ENCODE data around the gene SLC7A9.
A peak's percentile ranks its signal among the peaks of the same experiment; 100 is the strongest.
"Not testable (repeated sequence)": the region's sequence is repeated elsewhere in the genome, so short reads cannot be mapped to it uniquely, and the experiment has no call there.

SLC7A9 gene

DNA sequence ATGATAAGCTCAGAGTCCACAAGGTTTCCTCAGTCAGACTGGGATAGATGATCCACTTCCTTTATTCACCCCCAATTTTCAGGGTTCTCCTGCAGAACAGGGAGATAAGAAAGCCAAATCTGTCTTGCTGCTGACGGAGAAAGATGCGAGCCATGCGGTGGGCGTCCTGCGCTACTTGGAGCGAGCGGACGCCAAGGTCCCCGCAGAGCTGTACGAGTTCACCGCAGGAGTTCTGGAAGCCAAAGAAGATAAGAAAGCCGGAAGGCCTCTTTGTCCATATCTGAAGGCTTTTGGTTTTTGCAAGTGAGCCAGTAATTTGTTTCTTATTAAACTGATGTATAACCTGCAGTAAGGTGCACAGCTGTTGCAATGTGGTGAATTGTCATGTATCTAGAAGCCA is 66.7 kb downstream of the SLC7A9 start:
- Histone ChIP-seq H2AFZ (no peak overlapping the region), H3K27me3 (ENCODE audit: control insufficient read depth, insufficient read depth, low read length) (no peaks in the 10 kb centered on the region), H3K79me2 (no peaks in the 10 kb centered on the region), H3K9ac (no peak overlapping the region), H3K4me1 (peaks cover 3% of the 10 kb centered on the region), H3K36me3 (ENCODE audit: control insufficient read depth, insufficient read depth, low read length) (no peaks in the 10 kb centered on the region), H3K27ac (no peak overlapping the region), H3K9me3 (ENCODE audit: control insufficient read depth, low read length) (no peaks in the 10 kb centered on the region), H3K4me3 (ENCODE audit: low read depth, low read length) (no peak overlapping the region), H3K4me2 (ENCODE audit: low read length) (no peak overlapping the region)
- TF ChIP-seq, protein P1, sequence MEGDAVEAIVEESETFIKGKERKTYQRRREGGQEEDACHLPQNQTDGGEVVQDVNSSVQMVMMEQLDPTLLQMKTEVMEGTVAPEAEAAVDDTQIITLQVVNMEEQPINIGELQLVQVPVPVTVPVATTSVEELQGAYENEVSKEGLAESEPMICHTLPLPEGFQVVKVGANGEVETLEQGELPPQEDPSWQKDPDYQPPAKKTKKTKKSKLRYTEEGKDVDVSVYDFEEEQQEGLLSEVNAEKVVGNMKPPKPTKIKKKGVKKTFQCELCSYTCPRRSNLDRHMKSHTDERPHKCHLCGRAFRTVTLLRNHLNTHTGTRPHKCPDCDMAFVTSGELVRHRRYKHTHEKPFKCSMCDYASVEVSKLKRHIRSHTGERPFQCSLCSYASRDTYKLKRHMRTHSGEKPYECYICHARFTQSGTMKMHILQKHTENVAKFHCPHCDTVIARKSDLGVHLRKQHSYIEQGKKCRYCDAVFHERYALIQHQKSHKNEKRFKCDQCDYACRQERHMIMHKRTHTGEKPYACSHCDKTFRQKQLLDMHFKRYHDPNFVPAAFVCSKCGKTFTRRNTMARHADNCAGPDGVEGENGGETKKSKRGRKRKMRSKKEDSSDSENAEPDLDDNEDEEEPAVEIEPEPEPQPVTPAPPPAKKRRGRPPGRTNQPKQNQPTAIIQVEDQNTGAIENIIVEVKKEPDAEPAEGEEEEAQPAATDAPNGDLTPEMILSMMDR (IDR thresholded peaks at IDR 0.05), result no peak

DNA sequence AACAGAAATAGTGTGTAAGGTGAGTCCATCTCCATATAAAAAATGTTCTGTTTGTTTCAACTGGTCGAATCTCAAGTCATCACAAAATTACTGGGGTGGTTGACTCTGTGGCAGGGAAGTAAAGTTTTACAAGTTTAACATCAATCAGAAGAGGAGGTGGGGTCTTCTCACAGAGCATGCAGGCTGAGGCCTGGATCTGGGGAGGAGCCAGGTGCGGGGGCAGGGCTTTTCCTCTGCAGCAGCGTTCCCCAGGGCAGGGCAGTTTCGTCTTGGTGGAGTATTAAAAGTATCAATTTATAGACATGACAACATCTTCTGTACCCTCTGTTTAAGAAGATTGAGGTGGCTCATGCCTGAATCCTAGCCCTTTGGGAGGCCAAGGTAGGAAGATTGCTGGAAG is 68.8 kb downstream of the SLC7A9 start:
- no peak overlapping the region for H3K4me3 ChIP-seq (ENCODE audit: low read depth, low read length)
- H3K4me1 ChIP-seq, result peaks cover 3% of the 10 kb centered on the region
- H3K79me2 ChIP-seq, result no peaks in the 10 kb centered on the region
- H3K27ac ChIP-seq, result no peak overlapping the region
- no peaks in the 10 kb centered on the region for H3K9me3 ChIP-seq (ENCODE audit: control insufficient read depth, low read length)
- no peak overlapping the region for H3K4me2 ChIP-seq (ENCODE audit: low read length)
- no peaks in the 10 kb centered on the region for H3K27me3 ChIP-seq (ENCODE audit: control insufficient read depth, insufficient read depth, low read length)
- H3K9ac ChIP-seq, result no peak overlapping the region
- H3K36me3 ChIP-seq (ENCODE audit: control insufficient read depth, insufficient read depth, low read length), result no peaks in the 10 kb centered on the region
- TF ChIP-seq, protein P1 (IDR thresholded peaks at IDR 0.05), result no peak
- no peak overlapping the region for H2AFZ ChIP-seq

DNA sequence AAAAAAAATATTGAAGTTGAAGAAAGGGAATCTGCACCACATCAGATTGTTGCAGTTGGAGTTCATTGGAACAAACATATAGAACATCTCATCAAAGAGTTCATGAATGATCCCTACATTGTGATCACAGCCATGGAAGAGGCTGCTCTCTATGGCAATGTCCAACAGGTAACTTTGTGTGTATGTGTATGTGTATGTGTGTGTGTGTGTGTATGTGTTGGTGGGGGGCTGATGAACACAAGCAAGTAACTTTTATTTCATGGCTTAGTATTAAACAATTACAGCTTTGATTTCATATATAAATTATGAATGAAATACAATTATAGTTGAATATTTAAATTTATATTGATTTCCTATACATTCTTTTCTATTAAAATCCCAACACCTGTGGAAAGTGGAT is 69.4 kb downstream of the SLC7A9 start:
- Histone ChIP-seq H2AFZ (no peak overlapping the region), H3K9me3 (ENCODE audit: control insufficient read depth, low read length) (no peaks in the 10 kb centered on the region), H3K4me3 (ENCODE audit: low read depth, low read length) (no peak overlapping the region), H3K9ac (no peak overlapping the region), H3K4me1 (peaks cover 3% of the 10 kb centered on the region), H3K79me2 (no peaks in the 10 kb centered on the region), H3K36me3 (ENCODE audit: control insufficient read depth, insufficient read depth, low read length) (no peaks in the 10 kb centered on the region), H3K27me3 (ENCODE audit: control insufficient read depth, insufficient read depth, low read length) (no peaks in the 10 kb centered on the region), H3K27ac (no peak overlapping the region), H3K4me2 (ENCODE audit: low read length) (no peak overlapping the region)
- TF ChIP-seq, protein P1 (IDR thresholded peaks at IDR 0.05), result no peak

DNA sequence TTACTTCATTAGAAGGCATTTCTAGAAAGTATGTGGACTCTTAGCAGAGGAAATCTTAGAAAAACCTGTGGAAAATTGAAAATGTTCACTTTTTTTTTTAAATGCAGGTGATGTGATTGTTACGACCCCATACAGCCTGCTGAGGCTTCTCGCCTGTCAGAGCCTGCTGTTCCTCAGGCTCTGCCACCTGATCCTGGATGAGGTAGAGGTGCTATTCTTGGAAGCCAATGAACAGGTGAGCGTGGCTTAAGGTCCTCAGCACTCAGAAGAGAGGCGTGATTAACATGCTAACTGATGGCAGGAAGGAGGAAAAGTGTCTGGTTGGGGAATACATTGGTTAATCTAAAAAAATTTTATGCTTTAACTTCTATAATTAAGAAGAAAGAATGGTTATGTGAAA is 71.4 kb downstream of the SLC7A9 start:
- Histone ChIP-seq H3K4me3 (ENCODE audit: low read depth, low read length) (no peak overlapping the region), H3K27me3 (ENCODE audit: control insufficient read depth, insufficient read depth, low read length) (no peaks in the 10 kb centered on the region), H3K4me1 (peaks cover 3% of the 10 kb centered on the region), H2AFZ (peak overlapping the region; percentile 12), H3K9ac (no peak overlapping the region), H3K27ac (no peak overlapping the region), H3K79me2 (no peaks in the 10 kb centered on the region), H3K4me2 (ENCODE audit: low read length) (no peak overlapping the region), H3K36me3 (ENCODE audit: control insufficient read depth, insufficient read depth, low read length) (no peaks in the 10 kb centered on the region), H3K9me3 (ENCODE audit: control insufficient read depth, low read length) (no peaks in the 10 kb centered on the region)
- TF ChIP-seq, protein P1 (IDR thresholded peaks at IDR 0.05), result no peak

DNA sequence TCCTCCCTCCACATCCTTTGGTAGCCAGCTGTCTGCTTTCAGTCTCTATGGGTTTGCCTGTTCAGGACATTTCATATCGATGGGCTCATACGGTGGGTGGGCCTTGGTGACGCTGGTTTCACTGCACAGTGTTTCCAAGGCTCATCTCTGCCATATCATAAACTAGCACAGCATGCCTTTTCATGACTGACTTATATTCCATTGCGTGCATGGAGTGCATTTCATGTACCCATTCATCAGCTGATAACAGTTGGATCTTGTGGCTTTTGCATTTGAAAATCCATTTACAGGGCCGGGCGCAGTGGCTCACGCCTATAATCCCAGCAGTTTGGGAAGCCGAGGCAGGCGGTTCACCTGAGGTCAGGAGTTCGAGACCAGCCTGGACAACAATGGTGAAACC is 80.1 kb downstream of the SLC7A9 start:
- Histone ChIP-seq H3K27ac (no peak overlapping the region), H3K27me3 (ENCODE audit: control insufficient read depth, insufficient read depth, low read length) (no peaks in the 10 kb centered on the region), H3K4me2 (ENCODE audit: low read length) (no peak overlapping the region), H2AFZ (no peak overlapping the region), H3K4me1 (no peaks in the 10 kb centered on the region), H3K4me3 (ENCODE audit: low read depth, low read length) (no peak overlapping the region), H3K36me3 (ENCODE audit: control insufficient read depth, insufficient read depth, low read length) (no peaks in the 10 kb centered on the region), H3K79me2 (no peaks in the 10 kb centered on the region), H3K9ac (no peak overlapping the region), H3K9me3 (ENCODE audit: control insufficient read depth, low read length) (no peaks in the 10 kb centered on the region)
- TF ChIP-seq, protein P1 (IDR thresholded peaks at IDR 0.05), result no peak

DNA sequence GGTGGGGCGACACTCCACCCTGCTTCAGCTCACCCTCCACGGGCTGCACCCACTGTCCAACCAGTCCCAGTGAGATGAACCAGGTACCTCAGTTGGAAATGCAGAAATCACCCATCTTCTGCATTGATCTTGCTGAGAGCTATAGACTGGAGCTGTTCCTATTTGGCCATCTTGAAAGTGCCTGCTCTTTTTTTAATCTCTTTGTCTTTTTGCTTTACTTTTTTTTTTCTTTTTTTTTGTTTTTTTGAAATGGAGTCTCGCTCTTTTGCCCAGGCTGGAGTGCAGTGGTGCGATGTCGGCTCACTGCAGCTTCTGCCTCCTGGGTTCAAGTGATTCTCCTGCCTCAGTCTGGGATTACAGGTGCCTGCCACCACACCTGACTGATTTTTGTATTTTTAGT is 81.7 kb downstream of the SLC7A9 start:
- H3K27me3 ChIP-seq (ENCODE audit: control insufficient read depth, insufficient read depth, low read length); H3K4me2 ChIP-seq (ENCODE audit: low read length); H3K4me3 ChIP-seq (ENCODE audit: low read depth, low read length); H3K4me1 ChIP-seq; H3K36me3 ChIP-seq (ENCODE audit: control insufficient read depth, insufficient read depth, low read length); H3K79me2 ChIP-seq; H3K9me3 ChIP-seq (ENCODE audit: control insufficient read depth, low read length); H3K27ac ChIP-seq; H3K9ac ChIP-seq: not testable (repeated sequence)
- H2AFZ ChIP-seq, result peak overlapping the region; percentile 71

DNA sequence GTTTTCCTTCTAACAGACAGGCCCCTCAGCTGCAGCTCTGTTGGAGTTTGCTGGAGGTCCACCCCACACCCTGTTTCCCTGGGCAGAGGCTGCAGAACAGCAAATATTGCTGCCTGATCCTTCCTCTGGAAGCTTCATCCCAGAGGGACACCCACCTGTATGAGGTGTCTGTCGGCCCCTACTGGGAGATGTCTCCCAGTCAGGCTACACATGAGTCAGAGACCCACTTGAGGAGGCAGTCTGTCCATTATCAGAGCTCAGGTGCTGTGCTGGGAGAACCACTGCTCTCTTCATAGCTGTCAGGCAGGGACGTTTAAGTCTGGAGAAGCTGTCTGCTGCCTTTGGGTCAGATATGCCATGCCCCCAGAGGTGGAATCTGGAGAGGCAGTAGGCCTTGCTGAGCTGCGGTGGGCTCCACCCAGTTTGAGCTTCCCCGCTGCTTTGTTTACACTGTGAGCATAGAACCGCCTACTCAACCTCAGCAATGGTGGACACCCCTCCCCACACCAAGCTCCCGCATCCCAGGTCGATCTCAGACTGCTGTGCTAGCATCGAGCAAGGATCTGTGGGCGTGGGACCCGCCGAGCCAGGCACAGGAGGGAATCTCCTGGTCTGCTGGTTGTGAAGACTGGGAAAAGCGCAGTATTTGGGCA is 82.3 kb downstream of the SLC7A9 start:
- not testable (repeated sequence) for H3K4me3 ChIP-seq (ENCODE audit: low read depth, low read length)

More for the DNA sequence above, 82.3 kb downstream of the SLC7A9 start:
- H2AFZ ChIP-seq, result peak overlapping the region; percentile 71
- H3K9me3 ChIP-seq (ENCODE audit: control insufficient read depth, low read length); H3K4me1 ChIP-seq; H3K27me3 ChIP-seq (ENCODE audit: control insufficient read depth, insufficient read depth, low read length); H3K36me3 ChIP-seq (ENCODE audit: control insufficient read depth, insufficient read depth, low read length); H3K79me2 ChIP-seq; H3K27ac ChIP-seq; H3K4me2 ChIP-seq (ENCODE audit: low read length); H3K9ac ChIP-seq: not testable (repeated sequence)
